ENCODE measurements around the gene MYH14.

The MYH14 gene

GRCh38 chr19:50258918-50259372 is 55.5 kb downstream of the MYH14 start:
- DNase-seq (ENCODE audit: low spot score) = peak; percentile 68

GRCh38 chr19:50261446-50261970 is 58.1 kb downstream of the MYH14 start:
- no peak for DNase-seq (ENCODE audit: low spot score)

GRCh38 chr19:50263176-50263575 is 59.8 kb downstream of the MYH14 start:
- no peak for DNase-seq (ENCODE audit: low spot score)

- no peak for DNase-seq (ENCODE audit: low spot score)
Measured at GRCh38 chr19:50264483-50265186, 61.2 kb downstream of the MYH14 start.

GRCh38 chr19:50266041-50266440 is 62.6 kb downstream of the MYH14 start:
- no peak for DNase-seq (ENCODE audit: low spot score)

- peak; percentile 74 for DNase-seq (ENCODE audit: low spot score)
Measured at GRCh38 chr19:50266896-50267295, 63.5 kb downstream of the MYH14 start.

GRCh38 chr19:50268041-50268440 is 64.6 kb downstream of the MYH14 start:
- DNase-seq (ENCODE audit: low spot score) = no peak

- DNase-seq (ENCODE audit: low spot score) = no peak
Measured at GRCh38 chr19:50268501-50268900, 65.1 kb downstream of the MYH14 start.

GRCh38 chr19:50269653-50270052 is 66.2 kb downstream of the MYH14 start:
- DNase-seq (ENCODE audit: low spot score) = no peak

- no peak for DNase-seq (ENCODE audit: low spot score)
Measured at GRCh38 chr19:50272263-50272897, 69.0 kb downstream of the MYH14 start.

GRCh38 chr19:50273821-50274220 is 70.4 kb downstream of the MYH14 start:
- no peak for DNase-seq (ENCODE audit: low spot score)

- DNase-seq (ENCODE audit: low spot score) = no peak
Measured at GRCh38 chr19:50275577-50276368, 72.4 kb downstream of the MYH14 start.

- DNase-seq (ENCODE audit: low spot score) = no peak
Measured at GRCh38 chr19:50276370-50277063, 73.1 kb downstream of the MYH14 start.

GRCh38 chr19:50277966-50278580 is 74.7 kb downstream of the MYH14 start:
- DNase-seq (ENCODE audit: low spot score) = no peak

GRCh38 chr19:50280074-50280473 is 76.7 kb downstream of the MYH14 start:
- DNase-seq (ENCODE audit: low spot score) = no peak

GRCh38 chr19:50280983-50281382 is 77.6 kb downstream of the MYH14 start:
- no peak for DNase-seq (ENCODE audit: low spot score)

- no peak for DNase-seq (ENCODE audit: low spot score)
Measured at GRCh38 chr19:50281491-50281890, 78.1 kb downstream of the MYH14 start.

GRCh38 chr19:50285833-50286232 is 82.4 kb downstream of the MYH14 start:
- no peak for DNase-seq (ENCODE audit: low spot score)

- DNase-seq (ENCODE audit: low spot score) = no peak
Measured at GRCh38 chr19:50286443-50286842, 83.0 kb downstream of the MYH14 start.

- no peak for DNase-seq (ENCODE audit: low spot score)
Measured at GRCh38 chr19:50287331-50287730, 83.9 kb downstream of the MYH14 start.

GRCh38 chr19:50288954-50289353 is 85.5 kb downstream of the MYH14 start:
- DNase-seq (ENCODE audit: low spot score) = no peak

GRCh38 chr19:50290011-50290410 is 86.6 kb downstream of the MYH14 start:
- DNase-seq (ENCODE audit: low spot score) = no peak

Measured in ecto neural progenitor cell (in vitro differentiated cells).